ENCODE data around the gene ZNF557. TPM values are rescaled to one million over a fixed set of nuclear protein-coding genes. Genes with fewer than 3 reads are reported as not detected.

The ZNF557 gene
- total and polyA plus RNA-seq, 8 donors = 1.3 to 41.4 (median 7.9) TPM

DNA sequence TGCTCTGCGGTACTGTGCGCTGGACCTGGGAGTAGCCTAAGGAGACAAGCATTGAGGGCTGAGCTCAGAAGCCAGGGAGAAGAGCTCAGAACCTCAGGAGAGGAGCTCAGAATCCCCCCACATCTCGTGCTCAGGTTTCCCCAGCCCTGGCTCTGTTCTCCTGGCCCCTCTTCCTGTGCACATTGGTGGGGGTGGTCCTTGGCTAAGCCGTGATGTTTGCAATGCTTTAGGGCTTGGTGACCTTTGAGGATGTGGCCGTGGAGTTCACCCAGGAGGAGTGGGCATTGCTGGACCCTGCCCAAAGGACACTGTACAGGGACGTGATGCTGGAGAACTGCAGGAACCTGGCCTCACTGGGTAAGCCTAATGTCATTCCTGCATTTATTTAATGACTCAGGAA is 6.6 kb downstream of the ZNF557 start:
- Histone ChIP-seq H3K27ac (no peak overlapping the region), H3K27me3 (no peaks in the 10 kb centered on the region), H3K4me1 (peaks cover 0 to 2% (median 0%) of the 10 kb centered on the region in 4 donors), H3K9me3 (peaks cover 36 to 73% (median 61%) of the 10 kb centered on the region in 4 donors), H3K4me3 (no peak overlapping the region), H3K36me3 (peaks cover 94 to 100% (median 99%) of the 10 kb centered on the region in 4 donors)
- DNase-seq = no peak
- TF ChIP-seq POLR2AphosphoS5 (IDR thresholded peaks at IDR 0.05) = no peak
- no peak for TF ChIP-seq EP300 (IDR thresholded peaks at IDR 0.05)
- no peak for TF ChIP-seq CTCF (IDR thresholded peaks at IDR 0.05)
- TF ChIP-seq POLR2A (IDR thresholded peaks at IDR 0.05) = no peak
- 95 to 100% (median 97%) methylated on average over 5 to 6 of the region's 6 CpGs for WGBS, 5 donors
- intact Hi-C loops (cut with DNase I; ENCODE audit: low total_unique reads) = no loop called here

DNA sequence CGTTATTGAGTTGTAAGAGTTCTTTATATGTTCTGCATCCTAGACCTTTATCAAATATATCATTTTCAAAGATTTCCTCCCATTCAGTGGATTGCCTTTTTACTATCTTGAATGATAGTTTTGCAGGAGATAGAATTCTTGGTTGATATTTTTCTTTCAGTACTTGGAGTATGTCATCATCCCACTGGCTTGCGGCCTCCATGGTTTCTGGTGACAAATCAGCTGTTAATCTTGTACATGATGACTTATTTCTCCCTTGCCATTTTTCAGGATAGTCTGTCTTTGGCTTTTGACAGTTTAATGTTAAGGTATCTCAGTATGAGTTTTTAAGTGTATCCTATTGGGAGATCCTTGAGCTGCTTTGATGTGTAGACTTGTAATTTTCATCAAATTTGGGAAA is 8.5 kb downstream of the ZNF557 start:
- WGBS, 5 donors = 94 to 99% (median 98%) methylated on average over 2 of the region's 2 CpGs
- TF ChIP-seq POLR2A (IDR thresholded peaks at IDR 0.05) (no peak), CTCF (IDR thresholded peaks at IDR 0.05) (no peak), EP300 (IDR thresholded peaks at IDR 0.05) (no peak), POLR2AphosphoS5 (IDR thresholded peaks at IDR 0.05) (no peak)
- no peaks in the 10 kb centered on the region for H3K4me1 ChIP-seq
- H3K4me3 ChIP-seq = no peak overlapping the region
- peaks cover 97 to 100% (median 100%) of the 10 kb centered on the region in 4 donors for H3K36me3 ChIP-seq
- H3K9me3 ChIP-seq = peaks cover 55 to 92% (median 80%) of the 10 kb centered on the region in 4 donors
- H3K27ac ChIP-seq = no peak overlapping the region
- DNase-seq = no peak
- H3K27me3 ChIP-seq = no peaks in the 10 kb centered on the region
- intact Hi-C loops (cut with DNase I; ENCODE audit: low total_unique reads) = no loop called here

- no peak for DNase-seq
- TF ChIP-seq POLR2AphosphoS5 (IDR thresholded peaks at IDR 0.05) (no peak), CTCF (IDR thresholded peaks at IDR 0.05) (no peak), EP300 (IDR thresholded peaks at IDR 0.05) (no peak), POLR2A (IDR thresholded peaks at IDR 0.05) (no peak)
- Histone ChIP-seq H3K27ac (no peak overlapping the region), H3K27me3 (no peaks in the 10 kb centered on the region), H3K4me1 (no peaks in the 10 kb centered on the region), H3K4me3 (peak overlapping the region in 1 of 4 donors; percentile 9), H3K36me3 (peaks cover 64 to 79% (median 72%) of the 10 kb centered on the region in 4 donors), H3K9me3 (peaks cover 80 to 100% (median 98%) of the 10 kb centered on the region in 4 donors)
- WGBS, 5 donors = 98 to 99% (median 98%) methylated on average over 15 of the region's 15 CpGs
- intact Hi-C loops (cut with DNase I; ENCODE audit: low total_unique reads) = no loop called here
Observed at GRCh38 chr19:7083076-7083956, 13.8 kb downstream of the ZNF557 start.

DNA sequence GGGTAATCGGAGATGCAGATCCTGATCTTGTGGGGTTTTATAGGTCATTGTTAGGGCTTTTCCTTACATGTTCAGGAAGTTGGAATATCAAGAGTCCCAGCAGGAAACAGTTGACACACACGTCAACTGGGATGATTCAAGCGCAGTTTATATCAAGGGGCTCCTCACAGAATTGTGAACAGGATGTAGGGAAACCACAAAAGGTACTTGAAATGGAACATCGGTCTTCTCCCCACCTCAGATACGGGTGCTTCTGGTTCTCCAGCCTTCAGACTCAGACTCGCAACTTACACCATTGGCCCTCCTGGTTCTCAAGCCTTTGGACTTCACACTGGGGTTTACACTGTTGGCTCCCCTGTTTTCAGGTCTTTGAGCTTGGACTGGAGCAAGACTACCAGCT is 19.5 kb downstream of the ZNF557 start:
- H3K4me3 ChIP-seq = no peak overlapping the region
- H3K27ac ChIP-seq = no peak overlapping the region
- WGBS, 5 donors = 85 to 90% (median 86%) methylated on average over 6 of the region's 6 CpGs
- DNase-seq = no peak
- H3K27me3 ChIP-seq = no peaks in the 10 kb centered on the region
- no peak for TF ChIP-seq CTCF (IDR thresholded peaks at IDR 0.05)
- TF ChIP-seq POLR2A (IDR thresholded peaks at IDR 0.05) = no peak
- no peak for TF ChIP-seq POLR2AphosphoS5 (IDR thresholded peaks at IDR 0.05)
- no peak for TF ChIP-seq EP300 (IDR thresholded peaks at IDR 0.05)
- peaks cover 39 to 99% (median 87%) of the 10 kb centered on the region in 4 donors for H3K9me3 ChIP-seq
- intact Hi-C loops (cut with DNase I; ENCODE audit: low total_unique reads) = no loop called here
- peaks cover 9 to 65% (median 29%) of the 10 kb centered on the region in 4 donors for H3K36me3 ChIP-seq
- H3K4me1 ChIP-seq = no peaks in the 10 kb centered on the region

Data from stomach (tissue), 9 donors.